GM19455 (cell line): ENCODE measurements around the gene ATXN7L1.

Experiments
- ATAC-seq: cut with Tn5 transposase; IDR thresholded peaks from one replicate; pipeline ENCODE4 v1.9.1; 2021; ENCODE audit not compliant: unreplicated experiment

The ATXN7L1 gene

DNA sequence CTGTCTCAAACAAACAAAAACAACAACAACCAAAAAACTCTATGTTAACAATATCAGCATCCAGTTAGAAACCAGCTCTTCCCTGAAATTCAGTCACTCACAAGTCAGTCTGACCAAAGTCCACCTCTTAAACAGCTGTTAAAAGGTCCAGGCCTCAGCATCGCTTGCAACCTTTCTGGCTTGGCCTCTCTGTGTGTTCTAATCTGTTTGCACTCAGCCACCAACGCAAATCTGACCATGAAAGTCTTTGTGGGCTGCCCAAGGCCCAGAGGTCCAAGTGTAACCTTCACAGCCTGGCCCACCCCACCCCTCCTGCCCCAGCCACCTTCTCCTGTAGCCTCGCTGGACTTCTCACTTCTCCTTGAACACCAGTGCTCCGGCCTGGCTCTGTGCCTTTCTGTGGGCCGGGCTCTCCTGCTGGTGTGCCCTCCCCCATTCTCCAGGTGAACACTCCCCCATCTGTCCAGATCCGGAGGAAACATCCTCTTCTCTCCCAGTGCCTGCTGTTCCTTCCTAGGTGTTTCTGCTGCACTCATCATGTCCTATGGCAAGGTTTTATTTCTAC is 222.9 kb downstream of the ATXN7L1 start:
- ATAC-seq: no peak

DNA sequence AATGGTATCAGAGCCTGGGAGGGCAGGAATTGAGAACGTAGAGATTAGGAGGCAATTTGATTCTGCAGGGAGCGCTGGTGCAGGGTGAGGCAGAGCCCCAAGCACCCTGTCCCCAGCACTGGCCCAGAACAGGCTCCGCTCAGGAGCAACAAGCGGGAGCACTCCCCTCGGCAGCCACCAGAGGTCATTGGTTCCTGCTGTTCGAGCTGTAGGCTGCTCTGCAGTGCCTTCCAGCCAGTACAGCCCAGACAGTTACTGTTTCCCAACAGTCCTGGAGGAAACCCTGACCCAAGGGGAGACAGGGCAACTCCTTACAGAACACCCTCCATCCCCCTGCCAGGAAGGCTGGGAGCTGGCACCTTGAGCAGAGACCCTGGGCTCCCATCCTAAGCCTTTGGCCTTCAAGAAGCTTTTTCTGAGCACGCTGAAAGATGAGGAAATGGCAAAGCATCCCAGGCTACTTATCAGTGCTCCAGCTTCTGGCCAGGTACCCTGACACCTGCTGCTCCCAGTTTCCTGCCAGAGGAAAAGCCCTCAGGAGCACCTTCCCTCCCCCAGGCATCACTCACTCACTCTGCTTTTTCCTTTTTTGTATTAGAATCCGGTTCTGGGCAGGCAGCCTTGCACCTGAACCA is 223.9 kb downstream of the ATXN7L1 start:
- ATAC-seq: peak; percentile 91

DNA sequence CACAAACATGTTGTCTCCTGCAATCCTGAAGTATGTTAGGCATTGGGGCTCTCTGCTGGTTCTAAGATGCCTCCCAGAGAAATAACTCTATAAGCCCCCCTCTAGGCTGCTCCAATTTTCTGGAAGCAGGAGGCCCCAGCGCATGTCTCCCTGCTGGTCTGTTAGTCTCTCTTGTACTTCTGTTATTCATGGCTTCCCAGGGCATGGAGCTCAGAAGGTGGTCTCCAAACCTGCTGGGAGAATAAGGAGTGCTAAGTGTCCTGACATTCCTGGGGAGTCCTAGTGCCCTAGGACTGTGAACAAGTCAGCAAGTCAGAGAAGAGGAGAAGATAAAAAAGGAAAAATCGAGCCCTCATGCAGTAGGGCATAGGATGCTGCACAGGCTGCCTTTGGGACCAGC is 224.6 kb downstream of the ATXN7L1 start:
- no peak for ATAC-seq

DNA sequence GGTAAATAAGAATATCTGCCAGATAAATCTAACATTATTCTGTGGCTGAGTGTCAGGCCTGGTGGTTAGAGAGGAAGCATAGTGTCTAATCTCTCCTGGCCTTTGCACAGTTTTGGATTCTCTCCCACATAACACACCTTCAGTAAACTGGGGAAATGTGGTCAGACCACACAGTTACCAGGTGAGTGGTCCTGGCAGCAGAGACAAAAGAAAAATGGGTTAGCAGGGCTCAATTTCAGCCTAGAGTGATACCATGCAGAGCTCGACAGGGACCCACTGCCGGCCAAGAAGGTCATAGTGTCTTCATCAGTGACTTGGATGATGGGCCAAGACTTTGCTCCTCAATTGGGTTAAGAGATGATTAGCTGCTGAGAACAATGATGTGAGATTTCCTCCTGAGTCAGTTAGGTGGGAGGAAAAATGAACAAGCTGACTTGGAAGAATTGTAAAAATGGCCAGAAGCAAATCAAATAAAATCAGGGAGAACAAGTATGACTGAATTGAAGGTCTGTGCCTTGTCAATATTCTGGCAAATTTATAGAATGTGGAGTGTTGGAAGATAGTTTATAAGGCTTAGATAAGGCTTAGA is 225.9 kb downstream of the ATXN7L1 start:
- ATAC-seq: no peak

DNA sequence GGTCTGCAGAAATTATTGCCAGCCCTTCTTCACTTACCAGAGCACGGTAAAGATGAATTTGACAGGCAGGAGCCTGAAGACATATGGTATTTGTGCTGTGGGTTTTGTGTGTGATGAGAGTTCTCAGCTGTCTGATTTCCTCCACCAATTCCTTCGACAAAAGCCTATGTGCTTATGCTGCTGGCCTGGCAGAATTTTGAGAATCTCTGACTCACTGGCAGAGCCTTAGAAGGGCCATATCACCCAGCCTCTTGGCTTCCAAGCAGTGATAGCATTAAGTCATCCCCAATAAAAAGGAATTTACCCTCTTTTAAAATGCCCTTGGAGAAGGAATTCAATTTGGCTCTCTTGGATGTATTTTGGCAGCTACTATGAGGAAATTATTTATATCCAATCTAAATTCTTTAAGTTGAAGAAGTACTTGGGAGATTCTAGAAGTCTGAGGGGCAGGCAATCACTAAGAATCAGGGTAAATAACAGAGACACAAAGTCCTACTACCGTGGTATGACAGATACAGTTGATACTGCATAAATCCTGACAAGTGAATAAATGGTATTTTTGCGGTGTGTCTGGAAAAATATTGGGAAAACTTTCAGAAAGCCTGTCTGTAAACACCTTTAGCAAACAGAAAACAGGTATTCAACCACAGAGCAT is 226.5 kb downstream of the ATXN7L1 start:
- ATAC-seq: no peak

DNA sequence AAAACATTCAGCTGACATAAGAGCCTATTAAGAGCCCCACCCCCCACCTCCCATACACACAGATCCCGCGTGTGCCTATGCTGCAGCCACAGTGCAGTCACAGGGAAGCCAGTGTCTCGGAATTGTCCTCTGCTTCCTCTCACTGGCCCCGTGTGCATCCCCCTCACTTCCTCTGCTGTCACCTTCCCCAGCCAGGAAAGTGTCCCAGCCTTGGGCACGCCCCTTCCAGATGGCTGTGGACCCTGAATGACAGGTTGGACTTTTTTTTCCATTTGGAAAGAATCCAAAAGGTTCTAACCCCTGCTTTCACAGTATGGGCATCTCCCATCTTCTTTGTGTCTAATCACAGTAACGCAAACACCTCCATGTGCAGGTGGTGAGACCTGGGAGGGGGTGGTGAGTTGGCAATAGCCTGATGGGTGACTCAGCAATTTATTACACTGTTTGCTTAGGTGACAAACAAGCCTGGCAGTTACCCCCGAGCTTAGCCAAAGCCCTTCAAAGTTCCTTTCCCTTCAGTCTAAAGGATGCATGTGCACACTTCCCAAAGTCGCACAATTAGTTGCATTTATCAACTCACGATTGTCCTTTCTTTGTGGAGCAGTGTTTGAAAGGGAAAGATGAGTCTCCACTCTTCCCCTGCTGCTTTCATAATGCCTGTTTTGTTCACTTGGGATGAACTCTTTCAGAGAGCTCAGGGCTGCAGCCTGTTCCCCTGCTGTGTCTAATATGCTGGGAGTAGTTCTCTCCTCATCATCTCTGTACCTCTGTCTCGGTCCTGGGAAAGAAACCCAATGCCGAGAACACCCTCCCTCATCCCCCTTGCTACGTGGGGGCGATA is 227.6 kb downstream of the ATXN7L1 start:
- ATAC-seq: no peak

DNA sequence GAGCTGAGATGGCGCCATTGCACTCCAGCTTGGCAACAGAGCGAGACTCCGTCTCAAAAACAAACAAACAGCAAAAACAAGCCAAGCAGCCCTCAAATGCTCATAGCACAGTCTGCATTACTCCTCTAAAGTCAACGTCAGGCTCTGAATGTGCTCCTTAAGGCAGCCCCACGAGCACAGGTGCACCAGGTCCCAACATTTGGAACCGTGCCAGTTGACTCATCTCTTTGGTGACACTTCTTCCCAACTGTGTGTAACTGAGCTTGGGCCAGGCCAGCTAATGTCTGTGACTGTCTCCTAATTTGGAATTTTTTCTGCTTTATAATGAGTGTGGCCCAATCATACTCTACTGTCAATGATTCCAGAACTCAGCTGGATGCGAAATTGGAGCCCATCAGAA is 228.8 kb downstream of the ATXN7L1 start:
- no peak for ATAC-seq

DNA sequence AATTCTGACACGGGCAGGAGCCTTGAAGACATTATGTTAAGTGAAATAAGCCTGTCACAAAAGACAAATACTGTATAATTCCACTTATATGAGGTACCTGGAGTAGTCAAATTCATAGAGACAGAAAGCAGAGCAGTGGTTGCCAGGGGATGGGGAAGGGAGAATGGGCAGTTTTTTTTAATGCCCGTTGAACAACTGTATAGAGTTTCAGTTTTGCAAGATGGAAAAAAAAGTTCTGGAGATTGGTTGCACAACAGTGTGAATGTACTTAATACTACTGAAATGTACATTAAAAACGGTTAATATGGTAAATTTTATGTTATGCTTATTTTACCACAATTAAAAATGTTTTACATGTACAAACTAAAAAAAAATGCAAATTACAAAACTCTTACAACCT is 231.5 kb downstream of the ATXN7L1 start:
- ATAC-seq: no peak

DNA sequence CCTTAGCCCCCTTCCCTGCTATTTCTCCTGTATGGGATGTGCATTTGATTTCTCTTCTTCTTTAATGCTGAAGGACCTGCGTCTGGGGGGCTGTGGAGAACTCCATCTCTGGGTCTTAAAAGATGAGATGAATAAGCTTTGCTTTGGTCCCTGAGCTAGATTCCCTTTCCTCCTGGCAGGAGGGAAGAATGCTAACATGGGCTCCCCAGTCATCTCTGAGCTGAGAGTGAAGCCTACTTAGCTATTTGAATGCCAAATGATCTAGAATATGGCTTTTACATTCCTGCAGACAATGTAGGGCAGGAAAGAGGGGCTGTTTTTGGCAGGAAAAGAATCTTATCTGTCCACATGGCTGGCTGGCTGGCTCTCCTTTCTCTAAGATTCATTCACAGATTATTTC is 232.5 kb downstream of the ATXN7L1 start:
- no peak for ATAC-seq

DNA sequence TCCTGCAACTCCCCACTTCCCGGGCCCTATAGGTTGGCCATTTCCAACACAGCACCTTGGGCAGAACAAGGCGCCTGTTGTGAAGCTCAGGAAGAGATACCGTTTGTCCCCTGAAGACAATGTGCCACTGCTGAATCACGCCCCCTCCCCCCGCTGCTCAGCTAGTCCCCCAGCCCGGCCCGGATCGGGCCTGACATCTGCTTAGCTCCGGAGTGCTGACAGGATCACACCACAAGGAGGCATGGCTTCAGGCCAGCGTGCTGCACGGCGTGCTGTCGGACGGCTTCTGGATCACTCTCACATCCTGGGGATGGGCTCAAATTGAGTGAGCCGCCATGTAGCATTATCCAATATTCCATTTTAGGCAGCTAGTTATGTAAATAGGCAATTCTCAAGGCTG is 233.0 kb downstream of the ATXN7L1 start:
- no peak for ATAC-seq

DNA sequence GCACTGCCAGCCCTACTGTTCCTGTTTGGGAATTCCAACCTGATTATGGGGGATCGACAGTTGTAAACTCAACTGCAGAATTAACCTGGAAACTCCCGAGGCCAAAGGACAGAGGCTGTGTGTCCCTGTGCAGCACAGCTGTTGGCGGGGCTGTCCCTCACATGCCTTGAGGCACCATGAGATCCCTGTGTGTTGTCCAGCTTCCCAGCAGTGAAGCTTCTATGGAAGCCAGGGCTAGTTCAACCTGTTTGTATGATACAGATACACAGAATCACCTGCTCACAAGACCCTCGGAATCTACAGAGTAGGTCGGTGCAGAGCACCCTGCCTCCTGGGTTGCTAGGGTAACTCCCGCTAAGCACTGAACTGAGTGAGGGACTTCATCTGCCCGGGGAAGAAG is 234.1 kb downstream of the ATXN7L1 start:
- ATAC-seq: no peak

DNA sequence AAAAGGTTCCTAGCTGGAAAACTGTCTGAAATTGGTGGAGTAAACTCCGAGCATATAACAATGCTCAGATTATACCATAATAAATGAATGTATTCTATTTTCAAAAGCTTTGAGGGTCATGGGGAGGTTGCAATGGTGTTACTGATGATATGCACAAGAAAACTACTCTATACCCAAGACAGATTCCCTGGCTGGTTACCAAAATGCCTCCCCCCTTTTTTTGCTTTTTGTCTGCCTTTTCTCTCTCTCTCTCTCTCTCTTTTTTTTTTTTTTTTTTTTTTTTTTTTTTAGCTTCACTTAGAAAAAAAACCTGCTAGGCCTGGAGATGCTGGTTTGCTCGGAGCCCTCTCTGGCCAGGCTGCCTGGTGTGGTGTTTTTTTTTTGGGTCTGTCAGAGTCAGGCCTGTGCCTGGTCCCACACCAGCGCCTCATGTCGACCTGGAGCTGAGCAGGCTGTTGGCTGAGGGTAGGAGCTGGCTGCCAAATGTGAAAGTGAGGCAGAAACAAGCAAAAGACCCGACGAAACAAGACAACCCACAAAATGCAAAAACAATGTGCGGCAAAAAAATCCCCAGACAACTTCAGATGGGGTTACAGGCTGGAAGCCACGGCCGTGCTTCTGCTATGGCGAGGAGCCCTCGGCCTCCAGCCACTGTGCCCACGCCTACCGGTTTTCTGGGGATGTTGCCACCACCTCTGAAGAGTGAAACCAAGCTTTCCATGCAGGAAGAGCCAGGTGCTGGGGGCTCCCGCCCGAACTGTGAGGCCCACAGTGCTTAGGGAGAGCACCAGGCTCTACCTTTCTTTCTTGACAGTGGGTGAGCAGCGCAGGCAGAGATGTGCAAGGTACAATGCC is 235.2 kb downstream of the ATXN7L1 start:
- ATAC-seq: no peak

DNA sequence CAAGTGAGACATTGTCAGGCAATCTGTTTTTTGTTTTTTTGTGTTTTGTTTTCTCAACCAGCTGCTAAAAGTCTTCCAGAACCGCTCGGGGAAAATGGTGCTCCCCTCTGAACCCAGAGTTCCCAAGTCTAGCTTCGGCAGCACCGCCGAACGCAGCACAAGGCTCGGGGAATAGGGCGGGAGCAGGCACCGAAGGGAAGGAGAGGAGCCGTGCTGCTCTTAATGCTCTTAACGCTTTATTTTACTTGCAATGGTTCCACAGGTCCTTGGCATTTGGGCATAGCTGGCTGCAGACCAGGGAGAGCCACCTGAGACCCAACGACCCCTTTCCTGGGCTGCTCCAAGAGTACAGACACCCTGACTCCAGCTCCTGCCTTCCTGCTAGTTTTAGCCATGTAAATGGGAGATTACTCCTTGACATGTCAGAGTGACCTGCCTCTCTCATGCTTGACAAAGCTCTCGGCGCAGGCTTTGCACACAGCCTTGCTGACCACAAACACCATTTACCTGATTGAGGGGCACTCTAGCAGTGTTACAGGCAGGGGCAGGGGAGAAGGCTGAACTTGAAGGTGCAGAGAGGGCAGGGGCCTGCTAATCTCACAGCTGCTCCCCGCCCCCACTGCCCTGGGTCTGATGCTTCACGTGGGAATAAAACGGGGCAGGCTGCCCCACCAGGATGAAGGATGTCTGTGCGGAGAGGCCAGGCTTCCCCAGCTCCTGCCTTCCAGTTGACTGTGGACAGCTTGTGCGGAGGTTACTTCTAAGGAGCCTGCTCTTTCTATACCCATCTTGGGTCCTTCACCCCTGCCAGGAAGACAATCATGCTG is 236.5 kb downstream of the ATXN7L1 start:
- ATAC-seq: no peak

DNA sequence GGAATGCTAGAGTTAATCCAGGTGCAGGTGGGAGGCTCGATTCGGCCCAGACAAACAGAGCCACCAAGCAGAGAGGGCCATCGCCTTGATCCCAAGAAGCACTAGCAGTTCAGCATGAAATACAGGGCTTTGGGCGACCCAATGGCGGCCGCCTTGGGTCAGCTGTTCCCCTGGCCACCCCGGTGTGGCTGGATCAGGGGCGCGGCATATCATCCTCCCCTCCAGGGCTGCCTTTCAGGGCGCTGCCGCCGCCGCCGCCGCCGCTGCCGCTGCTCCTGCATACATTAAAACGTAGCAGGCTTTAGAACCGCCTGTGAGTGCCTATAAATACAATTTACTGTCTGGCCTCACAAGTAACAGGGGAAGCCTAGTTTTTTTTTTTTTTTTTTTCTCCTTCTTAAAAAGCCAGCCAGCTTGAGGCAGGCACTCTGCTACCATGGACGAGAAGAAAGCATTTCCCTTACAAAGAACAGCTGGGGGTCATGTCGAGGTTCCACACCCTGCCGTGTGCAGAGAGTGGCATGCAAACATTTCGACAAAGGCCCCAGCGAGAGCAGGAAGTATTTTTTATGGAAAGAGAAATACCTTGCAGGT is 237.4 kb downstream of the ATXN7L1 start:
- ATAC-seq: no peak

DNA sequence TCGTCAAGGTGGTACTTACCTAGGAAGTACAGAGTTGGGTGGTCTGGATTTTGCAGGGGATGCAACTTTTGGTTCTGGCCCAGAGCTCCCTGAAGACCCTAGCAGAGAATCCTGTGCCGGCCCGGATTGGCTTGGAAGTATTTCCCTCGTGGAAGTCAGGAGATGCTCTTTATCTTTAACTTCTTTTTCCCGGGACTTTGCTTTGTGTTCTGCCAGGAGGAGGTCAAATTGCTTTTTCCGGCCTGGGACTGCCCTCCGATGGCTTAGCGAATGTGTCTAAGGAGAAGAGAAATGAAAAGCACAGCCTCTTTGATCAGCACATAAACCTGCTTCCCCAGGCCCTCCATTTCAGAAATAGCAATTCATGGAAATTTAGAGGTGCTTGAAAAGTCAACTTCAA is 238.1 kb downstream of the ATXN7L1 start:
- no peak for ATAC-seq

DNA sequence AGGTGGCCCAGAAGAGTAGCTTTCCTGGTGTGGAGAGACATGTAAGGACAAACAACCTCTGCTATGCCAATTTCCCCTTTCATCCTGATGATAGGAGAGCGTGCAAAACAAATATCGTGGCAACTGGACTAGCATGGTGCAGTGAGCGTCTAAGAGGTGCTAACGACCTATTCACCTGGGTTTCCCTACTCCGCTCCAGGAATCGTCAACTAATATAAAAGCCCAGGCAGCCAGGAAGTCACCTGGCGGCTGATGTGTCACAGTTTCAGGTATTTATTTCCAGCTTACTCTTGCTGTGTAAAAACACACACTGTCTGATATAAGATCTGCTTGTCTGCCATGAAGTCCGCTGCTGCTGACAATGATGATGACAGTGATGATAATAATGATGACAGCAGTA is 238.6 kb downstream of the ATXN7L1 start:
- ATAC-seq: no peak

DNA sequence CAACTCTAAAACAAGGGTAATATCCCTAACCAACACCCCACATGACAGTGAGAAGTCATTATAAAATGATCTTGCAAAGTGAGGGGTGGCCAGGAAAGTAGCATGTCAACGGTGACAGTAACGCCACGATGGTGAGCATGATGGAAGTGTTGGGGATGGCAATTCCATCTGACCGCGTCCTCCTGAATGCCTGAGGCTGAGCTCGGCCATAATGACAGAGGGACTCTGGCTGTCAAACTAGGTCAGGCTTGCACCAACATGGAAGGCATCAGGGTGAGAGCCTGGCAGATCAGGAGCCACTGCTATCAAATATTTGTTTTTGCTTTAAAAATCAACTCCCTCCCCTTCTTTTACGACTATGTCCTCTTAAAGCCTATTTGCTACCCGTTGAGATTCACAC is 239.4 kb downstream of the ATXN7L1 start:
- ATAC-seq: no peak

DNA sequence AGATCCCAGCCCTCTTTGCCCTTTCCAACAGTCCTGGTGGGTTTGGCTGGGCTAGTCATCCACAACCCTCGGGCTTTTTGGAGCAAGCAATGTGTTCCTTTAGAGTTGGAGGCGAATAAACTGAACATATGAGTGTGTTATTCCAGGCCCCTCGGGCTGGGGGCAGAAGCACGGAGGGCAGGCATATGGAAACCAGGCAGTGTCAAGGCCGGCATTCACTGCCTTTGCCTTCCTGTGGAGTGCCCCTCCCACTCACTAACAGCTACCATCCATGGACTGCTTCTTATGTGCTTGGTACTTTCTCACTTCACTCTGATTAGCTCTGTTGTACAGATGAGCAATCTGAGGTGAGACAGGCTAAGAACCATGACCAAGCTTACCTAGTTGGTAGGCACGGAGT is 241.2 kb downstream of the ATXN7L1 start:
- no peak for ATAC-seq

DNA sequence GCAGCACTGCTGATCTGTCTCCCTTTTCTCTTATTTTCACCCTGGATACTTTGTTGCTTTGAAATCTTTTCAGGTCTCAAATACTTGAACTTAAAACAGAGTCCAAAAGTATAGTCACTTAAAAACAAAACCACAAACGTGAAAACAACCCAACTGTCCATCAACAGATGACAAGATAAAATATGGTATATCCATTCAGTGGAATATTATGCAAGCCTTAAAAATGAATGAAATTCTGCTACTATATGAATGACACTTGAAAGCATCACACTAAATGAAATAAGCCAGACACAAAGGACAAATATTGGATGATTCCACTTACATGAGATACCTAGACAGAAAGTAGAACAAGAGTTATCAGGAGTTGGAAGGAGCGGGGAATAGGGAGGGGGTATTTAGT is 250.4 kb downstream of the ATXN7L1 start:
- no peak for ATAC-seq
